Kidney (tissue), 14 donors: ENCODE measurements around the gene PFKFB1. TPM values are rescaled to one million over a fixed set of nuclear protein-coding genes. Genes with fewer than 3 reads are reported as not detected.

Source experiments
- DNase-seq, 5 donors: peaks; one replicate each; pipeline ENCODE4 v3.0.0-alpha.2; 2013 to 2020
- FAIRE-seq: peaks from 2 replicates; lab custom pipeline; 2012; peaks lifted over from hg19 to GRCh38; lab: Jason Lieb, UNC
- H3K27ac ChIP-seq, 2 donors: one replicate each; pipeline ENCODE4 v1.7.0; 2013; ENCODE audit warnings: low read depth in 2 of 2, low read length in 2 of 2, inconsistent platforms in 1 of 2
- H3K27me3 ChIP-seq: one replicate; pipeline ENCODE4 v1.7.1; 2013; ENCODE audit warnings: low read length, inconsistent platforms; ENCODE audit not compliant: control insufficient read depth, insufficient read depth
- H3K36me3 ChIP-seq, 3 donors: one replicate each; pipeline versions ENCODE4 v1.7.0 to v1.7.1; 2013; ENCODE audit warnings: low read length in 3 of 3, control low read depth in 1 of 3, inconsistent platforms in 1 of 3; ENCODE audit not compliant: insufficient read depth in 3 of 3, control insufficient read depth in 2 of 3
- H3K4me1 ChIP-seq, 3 donors: one replicate each; pipeline versions ENCODE4 v1.7.0 to v1.7.1; 2013; ENCODE audit warnings: low read length in 3 of 3, inconsistent platforms in 1 of 3, low read depth in 1 of 3; ENCODE audit not compliant: control insufficient read depth in 2 of 3, insufficient read depth in 2 of 3
- H3K4me3 ChIP-seq, 3 donors: one replicate each; pipeline versions ENCODE4 v1.7.0 to v1.8.1; 2013; ENCODE audit warnings: low read length in 3 of 3, control low read depth in 1 of 3, inconsistent platforms in 1 of 3
- H3K9ac ChIP-seq, 3 donors: one replicate each; pipeline versions ENCODE4 v1.7.0 to v1.7.1; 2013; ENCODE audit warnings: low read length in 3 of 3, control low read depth in 1 of 3, inconsistent platforms in 1 of 3
- H3K9me3 ChIP-seq, 3 donors: one replicate each; pipeline versions ENCODE4 v1.7.0 to v1.7.1; 2013; ENCODE audit warnings: low read length in 3 of 3, control low read depth in 1 of 3, inconsistent platforms in 1 of 3; ENCODE audit not compliant: control insufficient read depth in 2 of 3, insufficient read depth in 1 of 3
- intact Hi-C: fragments of 100-400 bp; cut with DNase I; formaldehyde crosslinking; loops from one replicate; pipeline ENCODE4 v1.11.1; 2022
- polyA plus RNA-seq: library from polyadenylated mRNA; stranded (reverse); fragments of 350-450 nt; fragmentation: Illumina TruSeq; extraction: RNeasy Lipid Tissue Mini Kit (QIAGEN cat#74804); gene quantifications from one replicate; pipeline ENCODE4 v1.2.3, GENCODE V29; 2014; ENCODE audit warnings: low read depth, low replicate concordance; ENCODE audit not compliant: insufficient read depth
- total RNA-seq: library from RNA; stranded (reverse); fragmentation: NEBNext Ultra II Directional; extraction: Animal tissue kit (Norgen Biotek cat#: 25700); gene quantifications from one replicate; pipeline ENCODE4 v1.2.1, GENCODE V29; 2021
- TF ChIP-seq, protein P1 (sequence below): IDR thresholded peaks from 3 replicates; pipeline ENCODE4 v1.5.1; 2012; ENCODE audit warnings: mild to moderate bottlenecking, moderate library complexity, borderline replicate concordance; ENCODE audit not compliant: insufficient read depth; ENCODE audit errors: extremely low read depth
- donor health status: control.
- donor health status: control.
- donor health status: control.
- donor health status: control.
- donor health status: control.
- donor health status: DM: yes; HTN: yes; CAD: no.
- donor health status: Normal renal cell carcinoma (clear cell type).

The PFKFB1 gene
- total and polyA plus RNA-seq, 2 donors from 2014 or later: 0.31 to 1.1 TPM

- H3K27me3 ChIP-seq: no peaks in the 10 kb centered on the region
- TF ChIP-seq, protein P1, sequence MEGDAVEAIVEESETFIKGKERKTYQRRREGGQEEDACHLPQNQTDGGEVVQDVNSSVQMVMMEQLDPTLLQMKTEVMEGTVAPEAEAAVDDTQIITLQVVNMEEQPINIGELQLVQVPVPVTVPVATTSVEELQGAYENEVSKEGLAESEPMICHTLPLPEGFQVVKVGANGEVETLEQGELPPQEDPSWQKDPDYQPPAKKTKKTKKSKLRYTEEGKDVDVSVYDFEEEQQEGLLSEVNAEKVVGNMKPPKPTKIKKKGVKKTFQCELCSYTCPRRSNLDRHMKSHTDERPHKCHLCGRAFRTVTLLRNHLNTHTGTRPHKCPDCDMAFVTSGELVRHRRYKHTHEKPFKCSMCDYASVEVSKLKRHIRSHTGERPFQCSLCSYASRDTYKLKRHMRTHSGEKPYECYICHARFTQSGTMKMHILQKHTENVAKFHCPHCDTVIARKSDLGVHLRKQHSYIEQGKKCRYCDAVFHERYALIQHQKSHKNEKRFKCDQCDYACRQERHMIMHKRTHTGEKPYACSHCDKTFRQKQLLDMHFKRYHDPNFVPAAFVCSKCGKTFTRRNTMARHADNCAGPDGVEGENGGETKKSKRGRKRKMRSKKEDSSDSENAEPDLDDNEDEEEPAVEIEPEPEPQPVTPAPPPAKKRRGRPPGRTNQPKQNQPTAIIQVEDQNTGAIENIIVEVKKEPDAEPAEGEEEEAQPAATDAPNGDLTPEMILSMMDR: no peak
- no peak overlapping the region for H3K27ac ChIP-seq
- DNase-seq (no peak), FAIRE-seq (no peak)
- intact Hi-C loops: no loop called here
- no peaks in the 10 kb centered on the region for H3K36me3 ChIP-seq
- H3K4me3 ChIP-seq: no peak overlapping the region
- H3K9ac ChIP-seq: no peak overlapping the region
- no peaks in the 10 kb centered on the region for H3K9me3 ChIP-seq
- H3K4me1 ChIP-seq: no peaks in the 10 kb centered on the region
Measured at GRCh38 chrX:54894159-54894558, 99.8 kb downstream of the PFKFB1 start.

- Histone ChIP-seq H3K4me3 (no peak overlapping the region), H3K27ac (no peak overlapping the region), H3K9ac (no peak overlapping the region), H3K36me3 (no peaks in the 10 kb centered on the region), H3K4me1 (no peaks in the 10 kb centered on the region), H3K27me3 (no peaks in the 10 kb centered on the region), H3K9me3 (no peaks in the 10 kb centered on the region)
- TF ChIP-seq, protein P1: peak; percentile 29
- peak; percentile 85 for FAIRE-seq
- intact Hi-C loops: no loop called here
- DNase-seq: peak in 2 of 5 donors; percentile 5 to 38
Measured at GRCh38 chrX:54891573-54891972, 102.4 kb downstream of the PFKFB1 start.

- no peak for FAIRE-seq
- Histone ChIP-seq H3K27ac (no peak overlapping the region), H3K36me3 (no peaks in the 10 kb centered on the region), H3K4me3 (no peak overlapping the region), H3K4me1 (no peaks in the 10 kb centered on the region), H3K27me3 (no peaks in the 10 kb centered on the region), H3K9me3 (no peaks in the 10 kb centered on the region), H3K9ac (no peak overlapping the region)
- DNase-seq: no peak
- intact Hi-C loops: no loop called here
- TF ChIP-seq, protein P1: no peak
Measured at GRCh38 chrX:54885740-54886139, 108.2 kb downstream of the PFKFB1 start.

Other genes with a start within 250 kb of the PFKFB1 start
- gene ITIH6, start 195.9 kb downstream of the PFKFB1 start, total RNA-seq: not detected
- not detected for gene ITIH6, start 195.9 kb downstream of the PFKFB1 start, polyA plus RNA-seq
- gene MAGED2, start 186.4 kb downstream of the PFKFB1 start, total RNA-seq: 185 TPM
- 285 TPM for gene MAGED2, start 186.4 kb downstream of the PFKFB1 start, polyA plus RNA-seq
- gene TRO, start 73.4 kb downstream of the PFKFB1 start, total RNA-seq: 11.6 TPM
- gene TRO, start 73.4 kb downstream of the PFKFB1 start, polyA plus RNA-seq: 17.0 TPM
- gene APEX2, start 6.2 kb upstream of the PFKFB1 start, total RNA-seq: 15.9 TPM
- 16.9 TPM for gene APEX2, start 6.2 kb upstream of the PFKFB1 start, polyA plus RNA-seq
- 0.79 TPM for gene ALAS2, start 36.8 kb upstream of the PFKFB1 start, total RNA-seq
- not detected for gene ALAS2, start 36.8 kb upstream of the PFKFB1 start, polyA plus RNA-seq
- not detected for gene PAGE2B, start 80.8 kb upstream of the PFKFB1 start, total RNA-seq
- not detected for gene PAGE2B, start 80.8 kb upstream of the PFKFB1 start, polyA plus RNA-seq
- gene PAGE2, start 94.8 kb upstream of the PFKFB1 start, total RNA-seq: not detected
- not detected for gene PAGE2, start 94.8 kb upstream of the PFKFB1 start, polyA plus RNA-seq
- not detected for gene PAGE5, start 226.2 kb upstream of the PFKFB1 start, total RNA-seq
- gene PAGE5, start 226.2 kb upstream of the PFKFB1 start, polyA plus RNA-seq: not detected